ENCODE data around the gene THAP6. TPM values are rescaled to one million over a fixed set of nuclear protein-coding genes. Genes with fewer than 3 reads are reported as not detected.
"Not testable (repeated sequence)": the region's sequence is repeated elsewhere in the genome, so short reads cannot be mapped to it uniquely, and the experiment has no call there.

Gene THAP6
- total RNA-seq, 4 donors from 2014 or later, result 9.2 to 30.7 (median 12.5) TPM

- TF ChIP-seq CTCF (IDR thresholded peaks at IDR 0.05), result no peak
- ATAC-seq (ENCODE audit: low FRiP score), result no peak
Observed at GRCh38 chr4:75525086-75525485, 10.8 kb downstream of the THAP6 start.

GRCh38 chr4:75525910-75526309 is 11.6 kb downstream of the THAP6 start:
- no peak for DNase-seq (ENCODE audit: low spot score)
- no peak for TF ChIP-seq CTCF (IDR thresholded peaks at IDR 0.05)
- ATAC-seq (ENCODE audit: low FRiP score), result no peak

More at GRCh38 chr4:75525086-75525485, 10.8 kb downstream of the THAP6 start:
- no peak for DNase-seq (ENCODE audit: low spot score)

- TF ChIP-seq CTCF (IDR thresholded peaks at IDR 0.05), result no peak
- no peak for ATAC-seq (ENCODE audit: low FRiP score)
Observed at GRCh38 chr4:75527482-75527881, 13.2 kb downstream of the THAP6 start.

GRCh38 chr4:75530556-75531322 is 16.5 kb downstream of the THAP6 start:
- no peak for ATAC-seq (ENCODE audit: low FRiP score)
- TF ChIP-seq CTCF (IDR thresholded peaks at IDR 0.05), result no peak

More at GRCh38 chr4:75527482-75527881, 13.2 kb downstream of the THAP6 start:
- no peak for DNase-seq (ENCODE audit: low spot score)

GRCh38 chr4:75531536-75532143 is 17.4 kb downstream of the THAP6 start:
- not testable (repeated sequence) for DNase-seq (ENCODE audit: low spot score)

More at GRCh38 chr4:75530556-75531322, 16.5 kb downstream of the THAP6 start:
- DNase-seq (ENCODE audit: low spot score), result no peak

GRCh38 chr4:75533339-75533887 is 19.1 kb downstream of the THAP6 start:
- not testable (repeated sequence) for ATAC-seq (ENCODE audit: low FRiP score); DNase-seq (ENCODE audit: low spot score)

More at GRCh38 chr4:75531536-75532143, 17.4 kb downstream of the THAP6 start:
- ATAC-seq (ENCODE audit: low FRiP score), result not testable (repeated sequence)

- not testable (repeated sequence) for DNase-seq (ENCODE audit: low spot score)
Observed at GRCh38 chr4:75533926-75534325, 19.7 kb downstream of the THAP6 start.

GRCh38 chr4:75537308-75537707 is 23.0 kb downstream of the THAP6 start:
- not testable (repeated sequence) for DNase-seq (ENCODE audit: low spot score); ATAC-seq (ENCODE audit: low FRiP score)

More at GRCh38 chr4:75533926-75534325, 19.7 kb downstream of the THAP6 start:
- not testable (repeated sequence) for ATAC-seq (ENCODE audit: low FRiP score)

- no peak for TF ChIP-seq CTCF (IDR thresholded peaks at IDR 0.05)
- no peak for DNase-seq (ENCODE audit: low spot score)
- no peak for ATAC-seq (ENCODE audit: low FRiP score)
Observed at GRCh38 chr4:75542824-75543223, 28.6 kb downstream of the THAP6 start.

GRCh38 chr4:75544220-75544619 is 29.9 kb downstream of the THAP6 start:
- ATAC-seq (ENCODE audit: low FRiP score); DNase-seq (ENCODE audit: low spot score): not testable (repeated sequence)
